Breast epithelium (tissue), 4 donors: ENCODE results near the gene ACOT2. TPM values are rescaled to one million over a fixed set of nuclear protein-coding genes. Genes with fewer than 3 reads are reported as not detected.

Source experiments
- DNase-seq, 2 donors: peaks; one replicate each; pipeline ENCODE4 v3.0.0-alpha.2; 2019; ENCODE audit warnings: low spot score in 2 of 2
- H3K27ac ChIP-seq, 2 donors: fragments of 200-600 bp; sonication (generic) in 1 of 2; one replicate each; pipeline ENCODE4 v1.5.1; 2016 to 2019; ENCODE audit warnings: mild to moderate bottlenecking in 1 of 2
- H3K27me3 ChIP-seq, 2 donors: fragments of 200-600 bp; sonication (generic) in 1 of 2; one replicate each; pipeline versions ENCODE4 v1.5.1 to v1.6.0; 2017 to 2019; ENCODE audit warnings: control low read depth in 1 of 2, mild to moderate bottlenecking in 1 of 2
- H3K36me3 ChIP-seq: fragments of 200-600 bp; one replicate; pipeline ENCODE4 v1.5.1; 2019
- H3K4me1 ChIP-seq, 2 donors: fragments of 200-600 bp; sonication (generic); one replicate each; pipeline ENCODE4 v1.5.1; 2016 to 2019; ENCODE audit warnings: control low read depth in 1 of 2
- H3K4me3 ChIP-seq, 3 donors: fragments of 200-600 bp; sonication (generic); 1 replicate in 2 of 3; 2 replicates in 1 of 3; pipeline ENCODE4 v1.5.1; 2016 to 2019; ENCODE audit warnings: mild to moderate bottlenecking in 3 of 3, moderate library complexity in 2 of 3
- H3K9me3 ChIP-seq, 2 donors: fragments of 200-600 bp; sonication (generic) in 1 of 2; one replicate each; pipeline ENCODE4 v1.5.1; 2016 to 2019; ENCODE audit warnings: control low read depth in 1 of 2
- CTCF ChIP-seq, 3 donors: fragments of 450-650 bp; IDR thresholded peaks; one replicate each; pipeline ENCODE4 v1.5.1; 2016 to 2017; ENCODE audit warnings: antibody characterized with exemption in 3 of 3, mild to moderate bottlenecking in 3 of 3, moderate library complexity in 3 of 3
- POLR2A ChIP-seq: fragments of 450-650 bp; IDR thresholded peaks from one replicate; pipeline ENCODE4 v1.6.1; 2016; ENCODE audit warnings: antibody characterized with exemption, mild to moderate bottlenecking, moderate library complexity
- POLR2AphosphoS5 ChIP-seq, 3 donors: sonication (generic); formaldehyde crosslinking; IDR thresholded peaks; one replicate each; pipeline ENCODE4 v1.6.1; 2017; ENCODE audit warnings: antibody characterized with exemption in 3 of 3
- intact Hi-C: fragments of 100-400 bp; cut with DNase I; formaldehyde crosslinking; loops from one replicate; pipeline ENCODE4 v1.15.1; 2023; ENCODE audit warnings: low total_unique reads
- total RNA-seq, 3 donors: library from RNA; depleted of rRNA; stranded (reverse); fragments of >200 nt; gene quantifications; one replicate each; pipeline ENCODE4 v1.1.0, GENCODE V29; 2016

ACOT2 gene
- total RNA-seq, 3 donors from 2014 or later, result 44.0 to 70.1 (median 45.8) TPM

- no peaks in the 10 kb centered on the region for H3K4me1 ChIP-seq
- no peaks in the 10 kb centered on the region for H3K36me3 ChIP-seq
- DNase-seq, result no peak
- intact Hi-C loops, result loop anchor here (5.0 kb wide), 1 partner anchor 440 kb away; no protein-coding TSS in a partner anchor
- H3K27ac ChIP-seq, result no peak overlapping the region
- H3K9me3 ChIP-seq, result no peaks in the 10 kb centered on the region
- H3K27me3 ChIP-seq, result no peaks in the 10 kb centered on the region
- no peak overlapping the region for H3K4me3 ChIP-seq
- TF ChIP-seq CTCF (IDR thresholded peaks at IDR 0.05), result no peak
- TF ChIP-seq POLR2AphosphoS5 (IDR thresholded peaks at IDR 0.05), result no peak
- TF ChIP-seq POLR2A, result no peak
Observed at GRCh38 chr14:73616831-73617230, 47.8 kb downstream of the ACOT2 start.

GRCh38 chr14:73619524-73619923 is 50.5 kb downstream of the ACOT2 start:
- intact Hi-C loops, result loop anchor here (5.0 kb wide), 1 partner anchor 442 kb away; no protein-coding TSS in a partner anchor

GRCh38 chr14:73620268-73620667 is 51.3 kb downstream of the ACOT2 start:
- Histone ChIP-seq H3K27ac (no peak overlapping the region), H3K4me1 (no peaks in the 10 kb centered on the region), H3K9me3 (no peaks in the 10 kb centered on the region), H3K36me3 (no peaks in the 10 kb centered on the region), H3K4me3 (no peak overlapping the region), H3K27me3 (no peaks in the 10 kb centered on the region)
- intact Hi-C loops, result no loop called here
- TF ChIP-seq POLR2A (no peak), CTCF (IDR thresholded peaks at IDR 0.05) (no peak), POLR2AphosphoS5 (IDR thresholded peaks at IDR 0.05) (no peak)
- DNase-seq, result no peak

More at GRCh38 chr14:73619524-73619923, 50.5 kb downstream of the ACOT2 start:
- Histone ChIP-seq H3K4me1 (no peaks in the 10 kb centered on the region), H3K9me3 (no peaks in the 10 kb centered on the region), H3K36me3 (no peaks in the 10 kb centered on the region), H3K27ac (no peak overlapping the region), H3K4me3 (no peak overlapping the region), H3K27me3 (no peaks in the 10 kb centered on the region)
- DNase-seq, result no peak
- TF ChIP-seq CTCF (IDR thresholded peaks at IDR 0.05) (no peak), POLR2A (no peak), POLR2AphosphoS5 (IDR thresholded peaks at IDR 0.05) (no peak)

GRCh38 chr14:73623504-73624054 is 54.6 kb downstream of the ACOT2 start:
- no peak overlapping the region for H3K4me3 ChIP-seq
- intact Hi-C loops, result no loop called here
- H3K27ac ChIP-seq, result no peak overlapping the region
- no peaks in the 10 kb centered on the region for H3K27me3 ChIP-seq
- no peak for DNase-seq
- H3K36me3 ChIP-seq, result no peaks in the 10 kb centered on the region
- no peaks in the 10 kb centered on the region for H3K4me1 ChIP-seq
- TF ChIP-seq POLR2A (no peak), POLR2AphosphoS5 (IDR thresholded peaks at IDR 0.05) (no peak), CTCF (IDR thresholded peaks at IDR 0.05) (no peak)
- no peaks in the 10 kb centered on the region for H3K9me3 ChIP-seq

Other genes starting within 250 kb of the ACOT2 start
- gene NUMB, start 110.7 kb upstream of the ACOT2 start, total RNA-seq, result 10 to 100 TPM; 49.6 to 84.0 (median 61.6) TPM
- gene RIOX1, start 78.3 kb upstream of the ACOT2 start, total RNA-seq, result 10 to 100 TPM; 10.9 to 20.5 (median 18.0) TPM
- 10 to 100 TPM in 2 of 3 donors, 1 to 10 TPM in 1; 3.7 to 10.9 (median 10.5) TPM for gene ACOT1, start 32.1 kb upstream of the ACOT2 start, total RNA-seq
- gene HEATR4, start 10.3 kb upstream of the ACOT2 start, total RNA-seq, result under 1 TPM; 0.59 to 0.98 (median 0.64) TPM
- 1 to 10 TPM; 2.8 to 5.9 (median 3.7) TPM for gene ACOT4, start 22.7 kb downstream of the ACOT2 start, total RNA-seq
- gene ACOT6, start 43.3 kb downstream of the ACOT2 start, total RNA-seq, result under 1 TPM in 1 of 3 donors, not detected in 2; 0.16 TPM
- gene DNAL1, start 75.8 kb downstream of the ACOT2 start, total RNA-seq, result 10 to 100 TPM in 2 of 3 donors, 1 to 10 TPM in 1; 6.1 to 12.8 (median 10.5) TPM
- 10 to 100 TPM; 12.1 to 19.3 (median 19.2) TPM for gene PNMA1, start 145.2 kb downstream of the ACOT2 start, total RNA-seq